GM19468 (cell line): Measurements from ENCODE around the gene RNU6-9.
"Not testable (repeated sequence)": the region's sequence is repeated elsewhere in the genome, so short reads cannot be mapped to it uniquely, and the experiment has no call there.

Source experiments
- ATAC-seq: cut with Tn5 transposase; IDR thresholded peaks from one replicate; pipeline ENCODE4 v1.9.1; 2021; ENCODE audit warnings: mild to moderate bottlenecking, moderate library complexity, moderate number of reproducible peaks; ENCODE audit not compliant: unreplicated experiment; ENCODE audit errors: extremely low read depth

Gene RNU6-9

GRCh38 chr19:876780-877314 lies 16.4 kb upstream of the RNU6-9 start:
- no peak for ATAC-seq

- ATAC-seq = not testable (repeated sequence)
These were observed 15.2 kb upstream of the RNU6-9 start for GRCh38 chr19:877992-878660.

- ATAC-seq = not testable (repeated sequence)
These were observed 14.3 kb upstream of the RNU6-9 start for GRCh38 chr19:878751-879561.

- no peak for ATAC-seq
These were observed 13.4 kb upstream of the RNU6-9 start for GRCh38 chr19:879711-880438.

GRCh38 chr19:881385-882071 lies 11.8 kb upstream of the RNU6-9 start:
- ATAC-seq = no peak

GRCh38 chr19:882871-883497 lies 10.3 kb upstream of the RNU6-9 start:
- ATAC-seq = no peak

GRCh38 chr19:883661-884211 lies 9.5 kb upstream of the RNU6-9 start:
- no peak for ATAC-seq

GRCh38 chr19:884420-885211 lies 8.7 kb upstream of the RNU6-9 start:
- no peak for ATAC-seq

- ATAC-seq = no peak
These were observed 7.6 kb upstream of the RNU6-9 start for GRCh38 chr19:885536-886224.

GRCh38 chr19:887072-887471 lies 6.2 kb upstream of the RNU6-9 start:
- ATAC-seq = no peak

- ATAC-seq = no peak
These were observed 5.7 kb upstream of the RNU6-9 start for GRCh38 chr19:887599-887998.

GRCh38 chr19:888581-889385 lies 4.5 kb upstream of the RNU6-9 start:
- ATAC-seq = no peak

GRCh38 chr19:889662-890295 lies 3.5 kb upstream of the RNU6-9 start:
- no peak for ATAC-seq

- no peak for ATAC-seq
These were observed 2.5 kb upstream of the RNU6-9 start for GRCh38 chr19:890831-891230.

GRCh38 chr19:891421-892200 lies 1.7 kb upstream of the RNU6-9 start:
- not testable (repeated sequence) for ATAC-seq

- no peak for ATAC-seq
These were observed 916 bp upstream of the RNU6-9 start for GRCh38 chr19:892243-892893.
